ENCODE data around the gene ARL13B.
"Not testable (repeated sequence)": the region's sequence is repeated elsewhere in the genome, so short reads cannot be mapped to it uniquely, and the experiment has no call there.

ARL13B gene

DNA sequence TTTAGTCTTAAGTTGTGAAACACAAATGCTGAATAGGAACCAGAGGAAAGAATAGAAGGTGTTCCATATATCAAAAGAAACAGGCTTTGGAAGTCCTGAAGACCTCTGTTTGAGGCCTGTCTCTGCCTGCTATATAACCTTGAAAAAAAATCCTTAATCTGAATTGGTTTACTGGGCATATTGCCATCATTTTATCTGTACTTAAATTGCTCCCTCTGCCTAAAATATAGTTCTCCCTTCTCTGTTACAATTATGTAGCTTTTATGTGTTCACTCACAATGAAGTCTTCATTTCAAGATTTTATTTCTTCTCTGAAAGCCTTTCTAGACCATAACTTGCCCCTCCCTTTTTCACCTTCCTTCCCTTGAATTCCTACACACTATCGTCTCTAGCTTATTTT lies 21.2 kb downstream of the ARL13B start:
- no peak for DNase-seq (ENCODE audit: low read depth)

DNA sequence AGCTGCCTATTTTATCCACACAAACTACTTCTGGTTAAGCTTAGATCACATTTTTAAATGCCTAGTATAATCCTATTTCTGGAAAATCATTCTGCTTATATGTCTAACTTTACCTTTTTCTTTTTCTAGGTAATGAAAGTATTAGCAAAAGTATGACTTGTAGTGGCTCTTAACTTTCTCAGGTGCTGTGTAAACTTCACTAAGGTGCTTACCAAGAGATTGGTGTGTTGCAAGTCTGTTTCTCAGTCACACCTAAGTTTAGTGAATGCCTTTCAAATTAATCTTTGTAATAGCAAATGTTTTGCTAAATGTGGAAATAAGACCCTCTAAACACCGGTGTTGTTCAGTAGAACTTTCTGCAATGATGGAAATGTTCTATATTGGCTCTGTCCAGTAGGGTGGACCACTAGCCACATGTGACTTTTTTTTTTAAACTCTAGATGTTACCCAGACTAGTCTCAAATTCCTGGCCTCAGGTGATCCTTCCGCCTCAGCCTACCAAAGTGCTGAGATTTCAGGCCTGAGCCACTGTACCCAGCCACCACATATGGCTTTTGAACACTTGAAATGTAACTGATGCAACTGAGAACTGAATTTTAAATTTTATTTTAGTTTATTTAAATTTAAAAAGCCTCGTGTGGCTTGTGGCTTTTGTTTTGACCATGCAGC lies 22.0 kb downstream of the ARL13B start:
- no peak for DNase-seq (ENCODE audit: low read depth)

DNA sequence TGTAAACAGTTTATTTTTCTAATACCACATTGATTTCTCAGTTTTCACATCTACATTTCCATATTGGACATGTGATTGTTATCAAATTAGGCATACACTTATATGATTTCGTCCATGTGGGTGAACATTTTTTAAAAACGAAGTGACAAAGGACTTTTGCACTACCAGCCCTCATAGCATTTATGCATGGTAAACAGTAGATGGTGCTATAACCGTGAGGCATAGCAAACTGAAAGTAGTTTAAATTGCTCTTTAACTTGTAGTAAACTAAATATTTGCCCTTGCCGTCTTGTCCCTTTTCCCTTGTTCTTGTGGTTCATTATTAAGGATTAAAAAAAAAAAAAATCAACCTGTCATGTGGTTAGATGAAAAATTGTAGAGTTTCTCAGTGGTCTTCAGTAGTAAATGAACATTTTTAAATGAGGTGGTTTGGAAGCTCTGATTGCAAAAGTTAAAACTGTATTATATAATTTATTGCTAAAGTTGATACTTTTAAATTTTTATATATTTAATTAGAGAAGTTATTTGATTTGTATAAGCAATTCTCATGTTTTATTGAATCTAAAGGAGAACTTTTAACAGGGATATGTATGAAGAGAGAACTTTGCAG lies 24.5 kb downstream of the ARL13B start:
- no peak for DNase-seq (ENCODE audit: low read depth)

DNA sequence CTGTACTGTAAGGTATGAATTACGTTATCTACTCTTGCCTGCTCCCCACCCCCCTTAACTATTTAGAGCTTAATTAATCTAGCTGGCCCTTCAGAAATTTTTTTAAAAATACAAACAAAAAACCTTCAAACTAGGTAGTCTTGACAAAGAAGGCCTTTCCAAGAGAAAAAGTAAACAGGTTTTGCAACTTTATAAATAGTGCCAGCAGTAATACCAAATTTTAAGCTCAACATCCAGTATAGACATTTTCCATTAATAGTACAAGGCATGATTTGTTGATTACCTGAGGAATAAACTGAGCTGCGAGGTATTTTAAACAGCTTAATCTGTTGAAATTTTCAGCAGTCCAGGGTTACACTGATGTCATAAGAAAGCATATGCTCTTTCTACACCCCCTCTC lies 28.3 kb downstream of the ARL13B start:
- DNase-seq (ENCODE audit: low read depth) = no peak

DNA sequence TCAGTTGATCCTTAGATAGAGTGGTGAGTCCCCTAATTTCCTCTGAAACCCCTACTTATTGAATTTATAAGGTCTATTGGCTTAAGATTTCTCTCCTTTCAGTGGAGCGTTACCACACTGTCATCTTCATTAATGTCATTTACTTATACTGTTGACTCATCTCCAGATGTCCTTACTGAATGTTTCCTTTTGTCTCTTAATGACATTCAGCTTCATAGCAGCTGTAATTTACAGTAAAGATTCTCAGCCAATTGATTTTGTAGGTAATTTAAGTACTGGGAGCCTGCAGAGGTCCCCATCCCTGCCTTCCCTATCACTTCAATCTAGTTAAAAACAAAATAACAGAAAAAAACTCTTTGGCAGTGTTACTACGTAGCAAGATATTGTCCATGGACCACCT lies 29.7 kb downstream of the ARL13B start:
- no peak for DNase-seq (ENCODE audit: low read depth)

DNA sequence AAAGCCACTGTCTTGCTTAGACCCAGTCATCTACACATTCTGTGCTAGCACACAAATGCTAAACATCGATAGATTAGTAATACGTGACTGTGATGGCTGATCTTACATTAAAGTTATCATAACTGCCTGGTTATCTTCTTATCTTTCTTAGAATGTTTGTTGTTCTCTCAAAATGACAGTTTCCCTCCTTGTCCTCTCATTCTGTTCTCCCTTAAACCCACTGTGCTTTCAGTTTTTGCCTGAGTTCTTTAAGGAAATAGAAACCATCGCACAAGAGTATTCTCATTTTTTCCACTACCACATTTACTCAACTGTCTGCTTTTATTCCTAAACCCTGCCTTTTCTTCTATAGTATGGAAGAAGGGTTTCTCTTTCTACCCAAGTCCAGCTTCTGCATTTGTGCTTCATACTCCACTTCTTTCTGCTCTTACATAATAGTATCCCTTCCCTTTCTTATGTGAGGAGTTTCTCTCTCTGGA lies 31.3 kb downstream of the ARL13B start:
- no peak for DNase-seq (ENCODE audit: low read depth)

DNA sequence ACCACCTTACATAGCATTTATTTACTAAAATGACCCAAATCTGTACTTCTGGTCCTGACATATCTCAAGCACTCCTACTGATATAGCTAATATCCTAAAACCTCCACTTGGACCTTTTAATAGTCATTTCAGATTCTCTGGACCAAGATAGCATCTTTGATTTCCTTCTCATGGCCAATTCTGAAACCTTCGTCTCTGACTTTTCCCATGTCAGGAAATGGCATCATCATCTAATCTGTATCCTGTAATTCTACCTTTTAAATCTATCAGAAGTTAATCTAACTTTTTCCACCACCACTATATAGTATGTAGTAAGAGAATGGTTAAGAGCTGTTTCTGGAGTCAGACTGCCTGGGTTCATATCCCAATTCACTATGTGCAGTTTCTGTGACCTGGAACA lies 32.2 kb downstream of the ARL13B start:
- DNase-seq (ENCODE audit: low read depth) = no peak

DNA sequence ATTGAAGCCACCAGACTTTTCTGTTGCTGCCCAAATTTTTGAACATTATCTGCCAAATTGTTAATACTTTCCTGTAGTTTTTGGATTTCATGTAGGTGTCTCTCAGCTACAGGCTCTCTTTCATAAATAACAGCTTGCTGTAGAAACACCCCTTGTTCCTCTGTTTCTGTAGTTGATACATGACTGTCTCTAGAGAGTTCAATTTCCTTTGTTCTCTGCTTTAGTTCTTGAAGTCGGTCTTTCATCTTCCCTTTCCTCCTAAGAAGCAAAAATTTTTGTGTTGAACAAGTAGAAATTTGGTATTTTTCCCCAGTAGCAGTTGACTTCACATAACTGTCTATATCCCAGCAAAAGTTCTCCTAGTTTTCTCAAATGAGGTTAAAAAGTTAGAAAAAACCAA lies 35.1 kb downstream of the ARL13B start:
- no peak for DNase-seq (ENCODE audit: low read depth)

DNA sequence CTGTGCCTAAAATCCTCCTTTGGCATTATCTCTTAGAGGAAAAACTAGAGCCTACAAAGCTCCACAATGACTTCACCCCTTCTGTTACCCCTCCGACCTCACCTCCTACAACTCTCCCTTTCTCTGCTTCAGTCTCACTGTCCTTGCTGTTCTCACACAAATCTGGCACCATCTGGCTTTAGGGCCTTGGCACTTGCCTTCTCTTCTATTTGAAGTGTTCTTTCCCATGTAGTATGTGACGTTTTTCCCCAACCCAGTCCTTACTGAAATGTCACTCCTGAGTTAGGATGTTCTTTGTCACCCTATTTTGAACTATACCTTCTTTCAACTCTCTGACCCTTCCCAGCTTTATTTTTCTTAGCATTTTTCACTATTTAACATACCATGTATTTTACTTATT lies 39.7 kb downstream of the ARL13B start:
- DNase-seq (ENCODE audit: low read depth) = no peak

DNA sequence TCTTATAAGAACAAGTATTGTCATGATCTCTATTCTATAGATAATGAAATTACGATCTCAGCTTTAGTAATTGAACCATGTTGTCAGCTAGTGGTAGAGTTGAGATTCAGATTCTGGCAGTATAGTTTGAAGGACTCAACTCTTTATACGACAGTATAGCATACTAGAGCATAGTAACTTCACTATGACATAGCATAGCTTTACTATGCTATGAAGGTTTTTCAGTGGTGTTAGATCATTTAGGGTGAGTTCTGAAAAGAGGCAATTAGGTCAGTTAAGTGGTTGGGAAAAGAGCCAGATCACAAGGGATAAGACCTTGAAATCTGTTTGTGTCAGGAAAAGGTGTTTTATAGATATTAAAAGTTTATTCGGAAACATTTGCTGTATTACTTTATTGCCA lies 40.3 kb downstream of the ARL13B start:
- DNase-seq (ENCODE audit: low read depth) = no peak

DNA sequence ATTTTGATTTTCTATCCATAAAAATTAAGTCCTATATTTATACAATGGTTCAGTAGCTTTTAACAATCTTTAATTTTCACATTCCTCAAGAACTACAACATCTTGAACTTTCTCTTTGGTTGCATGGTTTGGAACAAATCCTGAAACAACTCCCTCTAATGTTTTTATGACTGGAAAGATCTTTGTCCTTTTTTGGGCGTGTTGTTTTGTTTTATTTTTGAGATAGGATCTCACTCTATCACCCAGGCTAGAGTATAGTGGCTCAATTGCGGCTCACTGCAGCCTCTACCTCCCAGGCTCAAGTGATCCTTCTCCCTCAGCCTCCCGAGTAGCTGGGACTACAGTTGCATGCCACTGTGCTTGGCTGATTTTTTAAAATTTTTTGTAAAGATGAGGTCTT lies 44.4 kb downstream of the ARL13B start:
- no peak for DNase-seq (ENCODE audit: low read depth)

DNA sequence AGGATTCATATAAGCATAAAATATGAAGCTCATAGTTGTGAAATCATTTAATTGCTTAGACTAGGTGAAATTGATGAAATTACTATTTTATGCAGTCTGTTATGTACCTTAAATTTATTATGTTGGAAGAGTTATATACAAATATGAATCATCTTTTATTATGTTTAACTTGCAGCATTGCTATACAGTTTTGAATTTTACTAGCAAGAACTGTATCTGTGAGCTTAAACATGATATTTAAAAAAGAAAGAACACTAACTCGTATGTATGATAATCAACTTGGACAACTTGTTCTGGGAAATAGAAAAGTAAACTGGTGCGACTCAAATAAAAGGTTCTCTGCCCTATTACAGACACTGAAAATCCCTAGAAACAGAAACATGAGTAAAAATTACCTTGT lies 46.7 kb downstream of the ARL13B start:
- DNase-seq (ENCODE audit: low read depth) = no peak

DNA sequence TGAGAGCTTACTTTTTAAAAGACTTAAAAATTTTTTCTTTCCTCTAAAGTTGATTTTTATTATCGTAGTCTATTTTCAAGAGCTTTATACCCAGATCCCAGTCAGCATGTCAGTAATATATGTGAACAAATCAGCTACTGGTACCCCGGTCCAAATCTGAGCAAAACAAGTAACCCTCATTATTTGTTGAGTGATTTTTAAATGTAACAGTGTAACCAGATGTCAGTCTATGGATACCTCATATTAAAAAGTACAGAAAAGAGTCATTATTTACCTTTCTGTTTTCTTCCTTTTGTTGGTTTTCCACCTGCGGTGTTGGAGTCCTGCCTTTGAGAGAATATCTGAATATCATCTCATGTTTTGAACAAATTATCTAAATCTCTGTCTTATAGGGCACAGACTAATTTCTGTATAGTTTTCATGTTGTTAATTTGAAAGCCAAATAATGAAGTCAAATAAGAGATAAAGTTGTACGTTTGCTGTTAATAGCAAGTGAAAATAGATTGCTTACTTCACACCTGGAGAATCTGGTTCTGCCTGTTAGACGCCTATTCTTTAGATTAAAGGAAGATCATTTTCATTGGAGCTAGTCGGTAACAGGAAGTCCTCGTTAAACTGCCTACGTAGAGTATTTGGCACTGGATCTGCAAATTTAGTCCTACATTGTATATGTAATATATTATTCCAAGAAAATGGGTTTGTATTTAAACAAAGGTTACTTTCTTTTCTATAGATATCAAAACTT lies 48.3 kb downstream of the ARL13B start, which contains the start of gene STX19:
Gene STX19 (minus strand): TSS at position 505 of the 745 bp plus-strand sequence. CDS start 13,328 bp downstream, outside the sequence.
- DNase-seq (ENCODE audit: low read depth) = no peak

DNA sequence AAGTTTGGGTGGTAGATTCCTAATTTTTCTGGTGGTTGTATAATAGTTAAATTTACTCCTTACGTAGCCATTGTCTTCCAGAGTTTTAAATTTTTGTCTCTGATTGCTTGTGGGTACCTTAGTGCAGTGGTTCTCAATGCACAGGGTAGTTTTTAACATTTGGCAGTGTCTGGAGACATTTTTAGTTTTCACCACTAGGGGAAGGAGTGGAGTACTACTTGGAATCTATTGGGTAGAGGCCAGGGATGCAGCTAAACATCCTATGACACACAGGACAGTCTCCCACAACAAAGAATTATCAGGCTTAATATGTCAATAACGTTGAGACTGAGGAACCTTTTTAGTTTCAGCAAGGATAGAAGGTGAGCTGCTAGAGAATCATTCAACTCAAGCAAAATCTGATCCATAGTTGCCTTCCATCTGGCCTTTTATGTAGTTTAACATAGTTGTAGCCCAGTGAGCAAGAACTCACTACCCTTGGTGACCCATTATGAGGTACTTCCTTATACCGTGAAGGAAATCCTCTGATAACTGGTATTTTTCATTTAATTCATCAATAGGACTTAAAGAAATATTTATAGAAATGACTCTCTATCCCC lies 57.1 kb downstream of the ARL13B start:
- DNase-seq (ENCODE audit: low read depth) = no peak

DNA sequence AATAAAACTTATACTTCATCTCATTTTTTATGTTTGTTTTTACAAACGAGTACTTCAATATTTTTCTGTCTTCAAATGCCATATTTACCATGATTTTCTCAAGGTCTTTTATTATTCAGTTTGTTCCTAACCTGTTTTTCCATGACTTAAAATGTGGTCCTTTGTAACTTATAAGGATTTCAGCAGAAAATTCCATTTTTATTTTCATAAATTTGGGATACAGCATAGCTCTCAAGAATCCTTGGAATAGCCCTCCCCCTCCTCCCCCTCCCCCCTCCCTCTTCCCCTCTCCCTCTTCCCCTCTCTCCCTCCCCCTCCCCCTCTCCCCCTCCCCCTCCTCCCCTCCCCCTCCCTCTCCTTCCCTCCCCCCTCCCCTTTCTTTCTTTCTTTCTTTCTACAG lies 63.3 kb downstream of the ARL13B start:
- DNase-seq (ENCODE audit: low read depth) = no peak

DNA sequence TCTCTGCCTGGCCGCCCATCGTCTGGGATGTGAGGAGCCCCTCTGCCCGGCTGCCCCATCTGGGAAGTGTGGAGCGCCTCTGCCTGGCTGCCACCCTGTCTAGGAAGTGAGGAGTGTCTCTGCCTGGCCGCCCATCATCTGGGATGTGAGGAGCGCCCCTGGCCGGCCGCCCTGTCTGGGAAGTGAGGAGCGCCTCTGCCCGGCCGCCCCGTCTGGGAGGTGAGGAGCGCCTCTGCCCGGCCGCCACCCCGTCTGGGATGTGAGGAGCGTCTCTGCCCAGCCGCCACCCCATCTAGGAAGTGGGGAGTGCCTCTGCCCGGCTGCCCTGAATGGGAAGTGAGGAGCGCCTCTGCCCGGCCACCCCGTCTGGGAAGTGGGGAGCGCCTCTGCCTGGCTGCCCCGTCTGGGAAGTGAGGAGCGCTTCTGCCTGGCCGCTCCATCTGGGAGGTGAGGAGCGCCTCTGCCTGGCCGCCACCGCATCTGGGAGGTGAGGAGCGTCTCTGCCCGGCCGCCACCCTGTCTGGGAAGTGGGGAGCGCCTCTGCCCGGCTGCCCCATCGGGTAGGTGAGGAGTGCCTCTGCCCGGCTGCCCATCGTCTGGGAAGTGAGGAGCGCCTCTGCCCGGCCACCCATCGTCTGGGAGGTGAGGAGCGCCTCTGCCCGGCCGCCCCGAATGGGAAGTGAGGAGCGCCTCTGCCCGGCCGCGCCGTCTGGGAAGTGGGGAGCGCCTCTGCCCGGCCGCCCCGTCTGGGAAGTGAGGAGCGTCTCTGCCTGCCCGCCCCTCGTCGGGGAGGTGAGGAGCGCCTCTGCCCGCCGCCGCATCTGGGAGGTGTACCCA lies 64.4 kb downstream of the ARL13B start:
- not testable (repeated sequence) for DNase-seq (ENCODE audit: low read depth)

DNA sequence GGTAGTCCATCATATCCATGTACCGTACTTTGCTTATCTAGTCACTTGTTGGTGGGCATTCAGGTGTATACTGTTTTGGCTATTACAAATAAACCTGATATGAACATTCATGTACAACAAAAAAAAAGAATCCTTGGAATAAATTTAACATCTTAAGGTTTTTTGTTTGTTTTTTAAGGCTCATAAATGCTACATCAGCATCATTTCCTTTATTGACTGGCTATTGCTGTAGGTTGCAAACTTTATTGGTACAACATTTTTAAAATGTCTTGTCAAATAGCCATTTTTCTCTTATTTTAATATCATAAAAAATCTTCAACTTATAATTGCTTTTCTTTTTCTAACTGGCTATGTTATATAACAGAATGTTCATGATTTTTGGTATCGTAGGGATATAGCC lies 66.6 kb downstream of the ARL13B start:
- DNase-seq (ENCODE audit: low read depth) = no peak

DNA sequence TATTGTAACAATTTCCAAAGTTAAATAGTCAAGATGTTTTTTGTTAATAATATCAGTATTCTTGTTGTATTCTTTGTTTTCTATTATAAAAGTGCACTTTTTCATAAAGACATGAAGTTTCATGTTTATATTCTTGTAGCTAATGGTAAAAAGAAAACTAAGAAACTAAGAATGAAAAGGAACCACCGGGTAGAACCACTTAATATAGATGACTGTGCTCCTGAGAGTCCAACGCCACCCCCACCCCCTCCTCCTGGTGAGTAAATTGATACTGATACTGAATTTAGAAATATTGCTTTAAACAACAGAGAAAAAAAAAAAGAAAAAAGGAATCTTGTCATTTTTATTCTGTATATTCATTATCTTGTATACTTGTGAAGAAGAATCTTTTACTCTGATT lies 69.3 kb downstream of the ARL13B start:
- DNase-seq (ENCODE audit: low read depth) = no peak

DNA sequence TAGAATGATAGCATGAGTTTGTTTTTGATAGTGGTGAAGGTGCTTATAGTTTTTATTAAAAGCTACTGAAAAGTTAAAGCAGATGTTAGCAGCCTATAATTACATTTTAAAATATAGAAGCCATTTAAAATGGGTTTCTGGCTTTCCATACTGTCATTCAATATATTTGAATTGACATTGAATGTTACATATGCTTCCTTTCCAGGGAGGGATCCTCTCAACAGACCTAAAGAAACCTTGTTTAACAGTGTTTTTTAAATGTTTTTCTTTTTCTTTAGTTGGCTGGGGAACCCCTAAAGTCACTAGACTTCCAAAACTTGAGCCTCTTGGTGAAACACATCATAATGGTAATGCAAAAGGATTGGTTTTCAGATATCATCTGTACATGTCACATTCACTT lies 70.6 kb downstream of the ARL13B start:
- no peak for DNase-seq (ENCODE audit: low read depth)

DNA sequence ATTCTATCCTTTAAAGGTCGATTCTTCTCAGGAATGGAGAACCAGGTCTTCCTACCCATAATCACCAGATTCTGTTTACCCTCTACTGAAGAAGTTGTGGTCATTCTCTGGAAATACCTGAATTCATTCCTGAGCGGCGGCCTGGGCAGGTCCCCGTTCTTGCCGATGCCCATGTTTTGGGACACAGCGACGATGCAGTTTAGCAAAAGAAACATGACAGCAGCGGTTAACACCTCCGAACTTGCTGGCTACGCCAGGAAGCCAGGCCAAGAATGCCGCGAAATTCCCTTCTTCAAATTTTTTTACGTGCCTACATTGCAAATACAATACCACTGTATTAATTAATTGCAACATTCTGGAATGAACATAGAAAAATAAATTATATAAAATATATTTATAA lies 81.3 kb downstream of the ARL13B start:
- DNase-seq (ENCODE audit: low read depth) = no peak

DNA sequence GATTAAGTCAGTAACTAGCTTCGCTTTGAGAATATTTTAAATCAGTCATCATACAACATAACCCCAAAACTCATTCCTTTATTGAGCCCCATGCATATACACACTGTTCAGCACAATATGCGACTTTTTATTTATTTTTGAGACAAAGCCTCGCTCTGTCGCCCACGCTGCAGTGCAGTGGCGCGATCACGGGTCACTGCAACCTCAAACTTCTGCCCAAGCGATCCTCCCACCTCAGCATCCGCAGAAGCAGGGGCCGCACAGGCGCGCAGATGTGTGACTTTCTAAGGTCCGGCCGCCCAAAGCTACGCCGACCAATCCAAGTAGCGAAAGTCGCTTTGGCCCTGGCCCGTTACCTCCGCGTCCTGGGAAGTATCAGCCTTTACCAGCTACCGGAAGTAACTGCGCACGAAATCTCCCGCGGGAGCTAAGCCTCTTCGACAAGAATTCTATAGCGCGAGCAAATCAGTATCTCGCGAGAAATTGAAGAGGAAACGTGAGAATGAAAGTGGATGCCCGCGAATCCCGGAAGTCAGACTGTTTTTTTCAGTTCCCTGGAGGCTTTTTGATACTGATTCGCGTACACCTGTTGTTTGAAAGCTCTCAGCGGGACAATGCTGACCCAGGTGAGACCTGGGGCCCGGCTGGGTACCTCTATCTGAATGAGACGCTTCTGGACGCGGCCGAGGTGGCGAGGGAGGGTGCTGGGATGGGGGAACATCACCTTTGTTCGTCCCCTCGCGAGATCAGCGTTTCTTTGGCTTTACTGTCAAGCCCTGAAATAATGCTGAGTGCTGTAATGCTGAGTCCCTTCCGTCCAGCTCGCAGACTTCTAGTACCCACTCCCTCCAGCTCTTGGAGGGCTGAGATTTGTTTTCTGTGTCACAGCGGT lies 82.8 kb downstream of the ARL13B start, which contains the start of the genes DHFR2 and NSUN3:
Gene DHFR2 (minus strand): TSS at position 404 of the 892 bp plus-strand sequence. CDS start 1,405 bp downstream, outside the sequence.
Gene NSUN3 (plus strand): TSS at position 549 of the 892 bp plus-strand sequence. CDS start 66 bp downstream, at position 615.
- peak; percentile 74 for DNase-seq (ENCODE audit: low read depth)
